Stimulated activated CD4-positive, alpha-beta T cell treated with anti-CD3 and anti-CD28 coated beads, Interleukin-12 subunit alpha, Interleukin-12 subunit beta, amount 100 ng/mL, for 4 hours (primary cell): ENCODE results near the gene ACSS1.
A peak's percentile ranks its signal among the peaks of the same experiment; 100 is the strongest.

Source experiments
- DNase-seq: peaks from one replicate; pipeline ENCODE4 v3.0.0-alpha.2; 2020

Gene ACSS1

GRCh38 chr20:24991897-24992486, 65.9 kb downstream of the ACSS1 start:
- DNase-seq = peak; percentile 25

DNA sequence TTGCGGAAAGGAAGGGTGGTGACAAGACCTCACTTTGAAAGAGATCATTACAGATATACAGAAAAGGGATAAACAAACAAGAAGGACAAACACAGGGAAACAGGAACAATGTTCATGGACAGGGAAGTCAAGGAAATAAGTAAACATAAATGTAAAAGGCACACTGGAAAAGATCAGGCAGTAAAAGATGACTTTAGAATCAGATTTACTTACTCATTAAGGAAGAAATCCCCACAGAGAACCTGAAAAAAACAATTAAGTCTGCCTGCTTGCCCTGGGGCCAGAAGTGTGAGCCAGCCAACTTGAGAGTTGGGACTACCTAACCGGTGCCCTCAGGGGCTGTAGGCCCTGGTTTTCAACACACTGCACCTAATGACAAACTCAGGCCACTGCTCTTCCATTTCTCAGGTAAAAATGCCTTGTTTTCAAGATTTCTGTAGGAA, 67.1 kb downstream of the ACSS1 start:
- DNase-seq = no peak

DNA sequence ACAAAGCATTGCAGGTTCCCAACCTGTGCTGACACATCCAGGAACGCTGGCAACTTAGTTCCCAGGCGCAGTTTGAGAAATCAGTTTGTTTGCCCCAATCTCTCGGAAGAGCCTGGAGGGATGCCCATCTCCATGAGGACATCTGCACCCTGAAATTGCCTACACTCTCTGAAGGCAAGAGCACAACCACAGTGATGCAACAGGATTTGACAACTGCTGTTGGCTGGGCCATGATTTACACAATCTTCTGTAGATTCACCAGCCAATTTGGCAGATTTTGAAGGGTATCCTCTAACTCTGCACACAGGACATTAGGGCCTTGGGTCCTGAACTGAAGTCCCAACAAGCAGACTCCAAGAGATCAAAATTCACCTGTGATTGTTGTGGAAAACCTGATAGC, 68.8 kb downstream of the ACSS1 start:
- no peak for DNase-seq

DNA sequence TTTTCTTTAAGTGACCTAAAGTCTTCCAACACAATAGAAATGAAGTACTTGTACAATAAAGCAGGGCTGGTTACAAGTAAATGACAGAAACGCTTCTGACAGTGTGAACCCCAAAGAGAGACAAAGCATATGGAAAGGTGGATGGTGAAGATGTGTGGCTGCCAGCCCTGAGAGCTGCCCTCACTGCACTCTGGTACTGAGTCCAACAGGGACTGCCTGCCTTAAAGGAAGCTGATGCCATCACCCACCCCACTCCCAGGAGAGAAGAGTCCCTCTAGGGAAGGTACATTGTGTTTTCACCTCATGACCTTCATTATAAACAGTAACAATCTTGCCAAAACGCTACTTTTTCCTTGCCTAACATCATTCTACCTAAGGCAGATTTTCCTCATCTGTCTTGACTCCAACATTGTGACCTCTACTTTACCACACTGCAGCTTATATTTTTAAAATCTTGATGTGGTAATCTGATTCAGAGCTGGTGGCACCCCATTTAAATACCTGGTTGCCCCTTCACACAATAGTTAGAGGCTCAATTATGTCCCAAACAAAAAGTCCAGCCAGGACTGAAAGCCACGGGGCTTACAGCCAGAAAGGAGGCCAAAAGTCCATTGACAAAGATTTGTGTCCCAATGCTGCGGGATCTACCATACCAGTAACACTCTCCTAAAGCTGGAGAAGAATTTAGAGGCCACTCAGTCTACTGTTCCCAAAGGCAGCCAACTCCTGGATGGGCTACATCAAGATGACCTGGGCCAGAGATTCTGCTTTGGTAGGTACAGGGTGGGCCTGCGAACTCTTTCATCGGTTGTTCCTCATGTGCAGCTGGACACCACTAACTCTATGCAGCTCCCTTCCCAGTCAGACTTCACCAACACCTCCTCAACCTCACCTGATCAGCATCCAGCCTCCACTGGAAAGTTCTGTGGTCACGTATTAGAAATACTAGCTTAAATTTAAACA, 69.8 kb downstream of the ACSS1 start:
- no peak for DNase-seq

- no peak for DNase-seq
Measured at GRCh38 chr20:24987244-24987643, 70.7 kb downstream of the ACSS1 start.

GRCh38 chr20:24986436-24987015, 71.4 kb downstream of the ACSS1 start:
- DNase-seq = no peak

- DNase-seq = no peak
Measured at GRCh38 chr20:24985802-24986201, 72.1 kb downstream of the ACSS1 start.

GRCh38 chr20:24984961-24985640, 72.8 kb downstream of the ACSS1 start:
- DNase-seq = no peak

DNA sequence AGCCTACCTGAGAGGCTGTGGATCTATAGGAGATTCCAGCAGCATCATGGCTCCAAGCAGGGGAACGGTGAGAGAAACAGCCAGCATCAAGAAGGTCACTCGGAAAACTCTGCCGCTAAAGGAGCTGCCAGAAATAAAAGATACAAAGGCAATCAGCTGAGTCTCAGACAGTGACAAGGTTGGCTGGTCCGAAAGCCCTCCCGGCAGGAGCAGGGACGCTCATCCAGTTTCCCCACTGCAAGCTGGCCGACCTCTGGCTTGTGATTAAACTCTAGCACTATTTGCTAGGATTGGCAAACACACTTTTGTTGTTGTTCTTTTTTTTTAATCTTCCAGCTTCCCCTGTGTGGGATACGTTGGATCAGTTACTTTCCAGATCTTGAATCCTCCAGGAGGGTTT, 74.0 kb downstream of the ACSS1 start:
- DNase-seq = no peak

- no peak for DNase-seq
Measured at GRCh38 chr20:24981790-24982189, 76.1 kb downstream of the ACSS1 start.

- DNase-seq = no peak
Measured at GRCh38 chr20:24981282-24981681, 76.7 kb downstream of the ACSS1 start.

DNA sequence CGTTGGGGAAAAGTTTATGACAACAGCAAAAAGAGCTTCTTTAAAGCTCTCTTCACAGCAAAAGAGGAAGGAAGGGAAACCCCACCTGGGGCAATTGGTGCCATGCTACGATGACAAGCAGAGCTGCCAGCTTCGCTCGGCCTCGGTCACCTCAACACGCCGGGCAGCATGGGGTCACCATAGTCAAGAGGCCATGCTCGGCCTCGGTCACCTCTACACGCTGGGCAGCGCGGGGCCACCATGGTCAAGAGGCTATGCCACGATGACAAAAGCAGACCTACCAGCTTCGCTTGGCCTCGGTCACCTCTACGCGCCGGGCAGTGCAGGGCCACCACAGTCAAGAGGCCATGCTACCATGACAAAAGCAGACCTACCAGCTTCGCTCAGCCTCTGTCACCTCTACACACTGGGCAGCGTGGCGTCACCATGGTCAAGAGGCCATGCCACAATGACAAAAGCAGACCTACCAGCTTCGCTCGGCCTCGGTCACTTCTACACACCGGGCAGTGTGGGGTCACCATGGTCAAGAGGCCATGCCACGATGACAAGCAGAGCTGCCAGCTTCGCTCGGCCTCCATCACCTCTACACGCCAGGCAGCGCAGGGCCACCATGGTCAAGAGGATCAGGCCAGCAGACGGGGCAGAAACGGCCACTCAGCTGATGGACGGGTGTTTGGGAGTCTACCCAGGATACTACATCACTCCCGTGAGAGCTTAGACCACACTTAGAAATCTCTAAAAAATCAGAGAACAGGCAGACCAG, 77.5 kb downstream of the ACSS1 start:
- no peak for DNase-seq

DNA sequence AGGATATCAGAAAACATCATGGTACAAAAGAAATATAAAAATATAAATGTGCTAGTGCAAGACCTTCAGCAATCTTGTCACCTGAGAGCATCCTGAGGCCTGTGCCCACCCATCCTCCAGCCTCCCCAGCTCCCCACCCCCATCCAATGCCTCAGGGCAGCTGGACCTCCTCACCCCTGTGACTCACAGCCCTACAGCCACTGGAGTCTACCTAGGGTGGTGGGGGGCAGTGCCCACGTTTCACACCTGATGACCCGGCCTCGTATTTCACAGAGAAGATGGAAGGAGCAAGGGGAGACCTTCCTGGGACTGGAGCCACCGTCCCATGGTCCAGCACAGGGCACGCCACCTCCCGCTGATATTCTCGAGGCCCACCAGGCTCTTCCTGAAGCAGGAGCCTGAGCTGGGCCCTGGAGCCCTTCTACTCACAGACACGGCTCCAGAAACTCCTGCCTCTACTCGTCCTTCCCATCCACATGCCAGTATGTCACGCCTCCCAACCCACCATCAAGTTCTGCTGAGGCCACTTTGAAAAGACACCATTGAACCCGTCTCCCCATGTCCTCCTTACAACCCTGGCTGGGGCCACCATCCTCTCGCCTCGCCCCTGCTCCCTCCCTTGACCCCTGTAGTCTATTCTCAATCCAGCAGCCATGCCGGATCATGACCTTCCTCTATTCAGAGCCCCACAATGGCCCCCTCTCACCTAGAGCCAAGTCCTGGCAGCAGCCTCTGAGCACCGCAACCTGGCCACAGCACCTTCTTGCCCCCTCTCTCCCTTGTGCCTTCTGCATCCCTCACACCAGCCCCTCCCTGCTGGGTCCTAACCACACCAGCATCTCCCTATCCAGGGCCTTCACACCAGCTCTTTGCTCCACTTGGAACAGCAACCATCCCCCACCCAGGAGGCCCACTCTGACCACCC, 78.6 kb downstream of the ACSS1 start:
- no peak for DNase-seq

DNA sequence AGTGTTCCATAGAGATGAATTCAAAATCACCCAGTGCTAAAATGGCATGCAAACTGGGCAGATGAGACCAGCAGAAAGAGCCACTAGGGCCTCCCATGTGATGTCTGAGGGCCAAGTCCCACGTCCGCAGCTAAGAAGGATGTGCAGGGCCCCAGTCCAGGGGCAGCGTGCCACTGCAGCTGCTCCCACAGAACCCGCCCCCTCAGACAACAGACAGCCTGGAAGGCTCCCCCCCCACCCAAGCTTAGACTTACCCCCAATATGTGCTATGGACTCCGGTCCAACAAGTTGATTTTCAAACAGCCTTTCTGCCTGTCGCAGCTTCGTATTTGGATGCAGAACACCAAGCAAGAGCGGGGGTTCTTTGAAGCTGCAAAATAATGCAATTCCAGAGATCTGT, 79.4 kb downstream of the ACSS1 start:
- DNase-seq = no peak

DNA sequence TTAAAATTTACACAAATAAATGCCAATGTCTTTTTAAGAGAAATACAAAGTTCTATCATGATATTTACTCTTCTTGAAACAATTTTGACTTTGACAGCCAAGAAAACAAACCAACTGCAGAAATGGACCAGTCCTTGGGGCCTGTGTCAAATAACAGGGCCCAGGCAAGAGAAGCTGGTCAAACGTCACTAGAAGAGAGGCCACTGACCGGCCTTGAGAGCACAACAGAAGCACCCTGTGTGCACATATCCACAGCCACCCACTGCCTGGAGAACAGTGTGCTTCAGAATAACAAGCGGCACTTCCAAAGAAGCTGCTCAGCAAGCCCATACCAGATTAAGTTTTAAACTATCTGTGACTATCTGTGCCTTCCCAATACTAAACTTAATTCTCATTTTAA, 80.1 kb downstream of the ACSS1 start:
- no peak for DNase-seq

DNA sequence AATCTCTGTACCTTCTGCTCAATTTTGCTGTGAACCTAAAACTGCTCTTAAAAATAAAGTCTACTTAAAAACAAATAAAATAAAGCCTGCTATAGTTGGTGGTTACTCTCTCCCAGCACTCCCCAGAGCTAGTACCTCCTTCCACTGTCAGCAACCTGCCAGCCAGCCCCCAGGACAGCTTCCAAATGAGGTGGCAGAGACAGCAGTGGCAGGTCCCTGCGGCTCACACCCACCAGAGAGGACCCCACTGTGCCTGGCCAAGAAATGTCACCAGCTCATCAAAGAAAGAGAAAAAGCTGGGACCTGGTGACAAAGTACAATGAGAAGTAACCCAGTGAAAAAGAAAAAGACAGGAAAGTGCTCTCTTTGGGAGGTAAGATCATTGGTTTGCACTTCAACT, 80.6 kb downstream of the ACSS1 start:
- no peak for DNase-seq

DNA sequence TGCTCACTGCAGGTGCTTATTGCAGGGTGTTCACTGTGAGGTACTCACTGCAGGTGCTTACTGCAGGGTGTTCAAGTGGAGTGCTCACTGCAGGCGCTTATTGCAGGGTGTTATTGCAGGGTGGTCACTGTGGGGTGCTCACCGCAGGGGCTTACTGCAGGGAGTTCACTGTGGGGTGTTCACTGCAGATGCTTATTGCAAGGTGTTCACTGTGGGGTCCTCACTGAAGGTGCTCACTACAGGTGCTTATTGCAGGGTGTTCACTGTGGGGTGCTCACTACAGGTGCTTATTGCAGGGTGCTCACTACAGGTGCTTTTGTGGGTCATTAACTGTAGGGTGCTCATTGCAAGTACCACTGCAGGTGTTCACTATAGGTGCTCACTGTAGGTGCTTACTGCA, 85.6 kb downstream of the ACSS1 start:
- DNase-seq = no peak

DNA sequence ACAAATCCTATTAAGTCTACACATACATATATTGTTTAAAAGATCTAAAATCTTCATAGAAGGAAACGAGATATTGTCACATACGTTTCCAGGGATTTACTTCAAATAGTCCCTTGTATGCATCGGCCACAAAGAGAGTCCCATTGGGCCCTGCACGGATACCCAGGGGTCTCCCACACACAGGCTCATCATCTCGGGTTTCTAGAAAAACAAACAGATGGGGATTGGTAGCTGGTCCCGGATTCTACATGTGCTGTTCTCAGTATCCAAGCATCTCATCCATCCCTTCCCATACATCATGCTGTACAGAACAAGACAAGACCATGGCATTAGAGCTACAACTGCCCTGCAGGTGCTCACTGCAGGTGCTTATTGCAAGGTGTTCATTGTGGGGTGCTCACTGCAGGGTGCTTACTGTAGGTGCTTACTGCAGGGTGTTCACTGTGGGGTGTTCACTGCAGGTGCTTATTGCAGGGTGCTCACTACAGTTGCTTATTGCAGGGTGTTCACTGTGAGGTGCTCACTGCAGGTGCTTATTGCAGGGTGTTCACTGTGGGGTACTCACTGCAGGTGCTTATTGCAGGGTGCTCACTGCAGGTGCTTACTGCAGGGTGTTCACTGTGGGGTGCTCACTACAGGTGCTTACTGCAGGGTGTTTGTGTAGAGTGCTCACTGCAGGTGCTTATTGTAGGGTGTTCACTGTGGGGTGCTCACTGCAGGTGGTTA, 86.4 kb downstream of the ACSS1 start:
- no peak for DNase-seq

DNA sequence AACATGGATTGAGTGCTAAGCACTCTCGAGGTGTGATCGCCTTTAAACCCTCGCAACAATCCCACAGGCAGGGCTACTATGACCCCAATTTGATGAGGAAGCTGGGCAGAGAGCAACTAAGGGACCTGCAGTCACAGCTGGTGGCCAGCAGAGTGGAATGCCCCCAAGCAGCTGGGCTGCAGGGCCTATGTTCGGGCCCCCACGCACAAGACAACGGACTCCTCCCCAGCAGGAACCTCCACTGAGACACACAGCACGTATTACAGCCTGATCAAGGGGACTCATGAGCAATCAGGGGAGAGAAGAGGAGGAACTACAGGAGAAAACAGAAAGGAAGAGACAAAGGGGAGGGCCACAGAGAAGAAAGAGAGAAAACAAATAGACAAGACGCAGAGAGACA, 87.2 kb downstream of the ACSS1 start:
- DNase-seq = no peak

GRCh38 chr20:24970030-24970553, 87.8 kb downstream of the ACSS1 start:
- no peak for DNase-seq
